Breast epithelium (tissue), 4 donors: Measurements from ENCODE around the gene LTF. TPM values are rescaled to one million over a fixed set of nuclear protein-coding genes. Genes with fewer than 3 reads are reported as not detected.

Experiments used
- DNase-seq, 2 donors: peaks; one replicate each; pipeline ENCODE4 v3.0.0-alpha.2; 2019; ENCODE audit warnings: low spot score in 2 of 2
- H3K27ac ChIP-seq, 2 donors: fragments of 200-600 bp; sonication (generic) in 1 of 2; one replicate each; pipeline ENCODE4 v1.5.1; 2016 to 2019; ENCODE audit warnings: mild to moderate bottlenecking in 1 of 2
- H3K27me3 ChIP-seq, 2 donors: fragments of 200-600 bp; sonication (generic) in 1 of 2; one replicate each; pipeline versions ENCODE4 v1.5.1 to v1.6.0; 2017 to 2019; ENCODE audit warnings: control low read depth in 1 of 2, mild to moderate bottlenecking in 1 of 2
- H3K36me3 ChIP-seq: fragments of 200-600 bp; one replicate; pipeline ENCODE4 v1.5.1; 2019
- H3K4me1 ChIP-seq, 2 donors: fragments of 200-600 bp; sonication (generic); one replicate each; pipeline ENCODE4 v1.5.1; 2016 to 2019; ENCODE audit warnings: control low read depth in 1 of 2
- H3K4me3 ChIP-seq, 3 donors: fragments of 200-600 bp; sonication (generic); 1 replicate in 2 of 3; 2 replicates in 1 of 3; pipeline ENCODE4 v1.5.1; 2016 to 2019; ENCODE audit warnings: mild to moderate bottlenecking in 3 of 3, moderate library complexity in 2 of 3
- H3K9me3 ChIP-seq, 2 donors: fragments of 200-600 bp; sonication (generic) in 1 of 2; one replicate each; pipeline ENCODE4 v1.5.1; 2016 to 2019; ENCODE audit warnings: control low read depth in 1 of 2
- CTCF ChIP-seq, 3 donors: fragments of 450-650 bp; IDR thresholded peaks; one replicate each; pipeline ENCODE4 v1.5.1; 2016 to 2017; ENCODE audit warnings: antibody characterized with exemption in 3 of 3, mild to moderate bottlenecking in 3 of 3, moderate library complexity in 3 of 3
- POLR2A ChIP-seq: fragments of 450-650 bp; IDR thresholded peaks from one replicate; pipeline ENCODE4 v1.6.1; 2016; ENCODE audit warnings: antibody characterized with exemption, mild to moderate bottlenecking, moderate library complexity
- POLR2AphosphoS5 ChIP-seq, 3 donors: sonication (generic); formaldehyde crosslinking; IDR thresholded peaks; one replicate each; pipeline ENCODE4 v1.6.1; 2017; ENCODE audit warnings: antibody characterized with exemption in 3 of 3
- intact Hi-C: fragments of 100-400 bp; cut with DNase I; formaldehyde crosslinking; loops from one replicate; pipeline ENCODE4 v1.15.1; 2023; ENCODE audit warnings: low total_unique reads
- total RNA-seq, 3 donors: library from RNA; depleted of rRNA; stranded (reverse); fragments of >200 nt; gene quantifications; one replicate each; pipeline ENCODE4 v1.1.0, GENCODE V29; 2016

Gene LTF
- total RNA-seq, 3 donors from 2014 or later, result 78.7 to 282 (median 190) TPM

GRCh38 chr3:46419816-46420215 lies 44.9 kb downstream of the LTF start:
- DNase-seq, result no peak
- no peaks in the 10 kb centered on the region for H3K9me3 ChIP-seq
- no peak overlapping the region for H3K27ac ChIP-seq
- intact Hi-C loops, result loop anchor here (5.0 kb wide), 1 partner anchor 1053 kb away; no protein-coding TSS in a partner anchor
- no peaks in the 10 kb centered on the region for H3K36me3 ChIP-seq
- H3K4me1 ChIP-seq, result no peaks in the 10 kb centered on the region
- TF ChIP-seq POLR2A, result no peak
- TF ChIP-seq POLR2AphosphoS5 (IDR thresholded peaks at IDR 0.05), result no peak
- TF ChIP-seq CTCF (IDR thresholded peaks at IDR 0.05), result no peak
- H3K27me3 ChIP-seq, result no peaks in the 10 kb centered on the region
- no peak overlapping the region for H3K4me3 ChIP-seq

- TF ChIP-seq POLR2A, result no peak
- TF ChIP-seq POLR2AphosphoS5 (IDR thresholded peaks at IDR 0.05), result no peak
- TF ChIP-seq CTCF (IDR thresholded peaks at IDR 0.05), result no peak
- H3K4me1 ChIP-seq, result no peaks in the 10 kb centered on the region
- no peaks in the 10 kb centered on the region for H3K36me3 ChIP-seq
- no peak for DNase-seq
- H3K4me3 ChIP-seq, result no peak overlapping the region
- no peak overlapping the region for H3K27ac ChIP-seq
- H3K9me3 ChIP-seq, result no peaks in the 10 kb centered on the region
- no peaks in the 10 kb centered on the region for H3K27me3 ChIP-seq
- intact Hi-C loops, result loop anchor here (5.0 kb wide), 1 partner anchor 1051 kb away; no protein-coding TSS in a partner anchor
These were observed 46.7 kb downstream of the LTF start for GRCh38 chr3:46417841-46418611.

- no peak for TF ChIP-seq POLR2AphosphoS5 (IDR thresholded peaks at IDR 0.05)
- no peak for TF ChIP-seq POLR2A
- no peak for TF ChIP-seq CTCF (IDR thresholded peaks at IDR 0.05)
- intact Hi-C loops, result loop anchor here (5.0 kb wide), 1 partner anchor 1050 kb away; no protein-coding TSS in a partner anchor
- H3K9me3 ChIP-seq, result no peaks in the 10 kb centered on the region
- no peaks in the 10 kb centered on the region for H3K27me3 ChIP-seq
- H3K4me1 ChIP-seq, result no peaks in the 10 kb centered on the region
- H3K4me3 ChIP-seq, result no peak overlapping the region
- no peak for DNase-seq
- H3K27ac ChIP-seq, result no peak overlapping the region
- H3K36me3 ChIP-seq, result no peaks in the 10 kb centered on the region
These were observed 47.7 kb downstream of the LTF start for GRCh38 chr3:46416811-46417510.

GRCh38 chr3:46416125-46416810 lies 48.4 kb downstream of the LTF start:
- no peaks in the 10 kb centered on the region for H3K27me3 ChIP-seq
- intact Hi-C loops, result loop anchor here (5.0 kb wide), 1 partner anchor 1049 kb away; no protein-coding TSS in a partner anchor
- no peaks in the 10 kb centered on the region for H3K36me3 ChIP-seq
- H3K4me1 ChIP-seq, result no peaks in the 10 kb centered on the region
- no peak for DNase-seq
- TF ChIP-seq POLR2AphosphoS5 (IDR thresholded peaks at IDR 0.05), result no peak
- no peak for TF ChIP-seq POLR2A
- TF ChIP-seq CTCF (IDR thresholded peaks at IDR 0.05), result no peak
- H3K4me3 ChIP-seq, result no peak overlapping the region
- no peaks in the 10 kb centered on the region for H3K9me3 ChIP-seq
- no peak overlapping the region for H3K27ac ChIP-seq
